GM18868 (cell line): ENCODE data around the gene LMNA.

Experiments used
- ATAC-seq: cut with Tn5 transposase; IDR thresholded peaks from one replicate; pipeline ENCODE4 v1.9.1; 2021; ENCODE audit warnings: mild to moderate bottlenecking, moderate library complexity; ENCODE audit not compliant: unreplicated experiment

The LMNA gene

GRCh38 chr1:156135930-156136871 is 21.7 kb downstream of the LMNA start:
- no peak for ATAC-seq

GRCh38 chr1:156136970-156137483 is 22.5 kb downstream of the LMNA start:
- ATAC-seq, result no peak

GRCh38 chr1:156138458-156138867 is 24.0 kb downstream of the LMNA start:
- no peak for ATAC-seq

GRCh38 chr1:156140879-156141707 is 26.6 kb downstream of the LMNA start:
- no peak for ATAC-seq

- no peak for ATAC-seq
Observed at GRCh38 chr1:156143765-156144489, 29.4 kb downstream of the LMNA start.

GRCh38 chr1:156144742-156145141 is 30.2 kb downstream of the LMNA start:
- ATAC-seq, result no peak

GRCh38 chr1:156145650-156146019 is 31.1 kb downstream of the LMNA start:
- ATAC-seq, result no peak

- ATAC-seq, result no peak
Observed at GRCh38 chr1:156146020-156146768, 31.7 kb downstream of the LMNA start.

- ATAC-seq, result no peak
Observed at GRCh38 chr1:156146769-156147405, 32.4 kb downstream of the LMNA start.

- no peak for ATAC-seq
Observed at GRCh38 chr1:156148216-156148615, 33.7 kb downstream of the LMNA start.

GRCh38 chr1:156149374-156150332 is 35.1 kb downstream of the LMNA start:
- ATAC-seq, result peak; percentile 35

- no peak for ATAC-seq
Observed at GRCh38 chr1:156150333-156151011, 36.0 kb downstream of the LMNA start.

GRCh38 chr1:156151093-156151688 is 36.7 kb downstream of the LMNA start:
- ATAC-seq, result peak; percentile 24

- no peak for ATAC-seq
Observed at GRCh38 chr1:156152628-156153027, 38.1 kb downstream of the LMNA start.

GRCh38 chr1:156153362-156153761 is 38.9 kb downstream of the LMNA start, which contains the start of gene SEMA4A:
TSS of gene SEMA4A (plus strand) at chr1:156153585. CDS start at chr1:156154579, 994 bp downstream.
- ATAC-seq, result no peak

GRCh38 chr1:156154317-156154749 is 39.8 kb downstream of the LMNA start:
- peak; percentile 64 for ATAC-seq

GRCh38 chr1:156155756-156156510 is 41.4 kb downstream of the LMNA start:
- no peak for ATAC-seq
